Smooth muscle cell (in vitro differentiated cells): ENCODE data around the gene UBXN10. TPM values are rescaled to one million over a fixed set of nuclear protein-coding genes. Genes with fewer than 3 reads are reported as not detected.

Source experiments
- DNase-seq: peaks from one replicate; lab custom pipeline; 2025; ENCODE audit not compliant: unreplicated experiment; lab: John Stamatoyannopoulos, UW
- H2AFZ ChIP-seq: fragments of 200-600 bp; sonication (generic); 2 replicates; pipeline ENCODE4 v1.6.0; 2016; ENCODE audit warnings: antibody characterized with exemption, low read depth, mild to moderate bottlenecking
- H3F3A ChIP-seq: fragments of 200-600 bp; sonication (generic); 2 replicates; pipeline ENCODE4 v1.6.0; 2017; ENCODE audit warnings: antibody characterized with exemption, low read depth
- H3K27ac ChIP-seq: fragments of 200-600 bp; sonication (generic); 2 replicates; pipeline ENCODE4 v1.5.1; 2016; ENCODE audit warnings: low read depth, mild to moderate bottlenecking
- H3K27me3 ChIP-seq: fragments of 200-600 bp; sonication (generic); 2 replicates; pipeline ENCODE4 v1.6.1; 2016; ENCODE audit warnings: low read depth, mild to moderate bottlenecking
- H3K36me3 ChIP-seq: fragments of 200-600 bp; sonication (generic); 2 replicates; pipeline ENCODE4 v1.5.1; 2016; ENCODE audit warnings: low read depth
- H3K4me1 ChIP-seq: fragments of 200-600 bp; sonication (generic); 2 replicates; pipeline ENCODE4 v1.5.1; 2016; ENCODE audit warnings: low read depth
- H3K4me2 ChIP-seq: fragments of 200-600 bp; sonication (generic); 2 replicates; pipeline ENCODE4 v1.6.0; 2016; ENCODE audit warnings: mild to moderate bottlenecking
- H3K4me3 ChIP-seq: fragments of 200-600 bp; sonication (generic); 2 replicates; pipeline ENCODE4 v1.5.1; 2016; ENCODE audit warnings: mild to moderate bottlenecking
- H3K79me2 ChIP-seq: fragments of 200-600 bp; sonication (generic); 2 replicates; pipeline ENCODE4 v1.6.0; 2016; ENCODE audit warnings: low read depth, mild to moderate bottlenecking
- H3K9ac ChIP-seq: fragments of 200-600 bp; sonication (generic); 2 replicates; pipeline ENCODE4 v1.6.0; 2016; ENCODE audit warnings: low read depth
- H3K9me3 ChIP-seq: fragments of 200-600 bp; sonication (generic); replicated peaks from 2 replicates; pipeline ENCODE4 v1.5.1; 2016; ENCODE audit warnings: low read depth
- H4K20me1 ChIP-seq: fragments of 200-600 bp; sonication (generic); 2 replicates; pipeline ENCODE4 v1.6.0; 2016; ENCODE audit warnings: low read depth
- CTCF ChIP-seq: fragments of 200-600 bp; sonication (generic); IDR thresholded peaks from 2 replicates; pipeline ENCODE4 v1.5.1; 2017; ENCODE audit warnings: borderline replicate concordance, mild to moderate bottlenecking, antibody characterized with exemption; ENCODE audit not compliant: insufficient read depth, poor library complexity, severe bottlenecking
- WGBS: methylation state at CpG from one replicate; pipeline ENCODE4 v1.1.7; 2016; ENCODE audit warnings: low lambda C conversion rate; 5-methylcytosine and 5-hydroxymethylcytosine counted together
- polyA plus RNA-seq: library from polyadenylated mRNA; unstranded; fragments of >200 nt; fragmentation: Nextera tagmentation; extraction: Ambion mirVana; gene quantifications from 2 replicates; pipeline ENCODE4 v1.2.1, GENCODE V29; 2016
- total RNA-seq: library from RNA; depleted of rRNA; stranded (reverse); fragments of >200 nt; gene quantifications from 2 replicates; pipeline ENCODE4 v1.2.3, GENCODE V29; 2014

Gene UBXN10
- total and polyA plus RNA-seq, 2 experiments from 2014 or later, result 0.36 to 0.49 TPM

DNA sequence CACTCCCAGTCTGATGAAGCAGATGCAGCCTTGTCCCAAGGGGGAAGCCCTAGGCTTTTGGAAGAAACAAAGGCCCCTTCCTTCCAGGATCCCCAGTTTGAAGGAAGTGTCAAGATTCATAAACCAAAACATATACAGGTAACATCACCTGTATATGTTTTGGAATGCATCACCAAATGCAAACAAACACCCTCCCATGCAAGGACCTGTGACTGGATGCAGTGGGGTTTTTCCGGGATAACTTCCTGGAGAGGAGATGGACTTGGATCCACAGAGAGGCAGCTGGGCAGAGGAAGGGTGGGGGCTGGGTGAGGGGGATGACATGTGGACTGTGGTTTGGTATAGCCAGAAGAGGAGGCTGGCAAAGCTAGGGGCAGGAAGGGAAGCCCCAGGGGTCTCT lies 48.3 kb upstream of the UBXN10 start:
- 95% methylated on average over 1 of the region's 1 CpG for WGBS
- Histone ChIP-seq H3K27ac (no peak overlapping the region), H3K27me3 (no peaks in the 10 kb centered on the region), H3F3A (no peaks in the 10 kb centered on the region), H3K4me2 (no peak overlapping the region), H4K20me1 (no peaks in the 10 kb centered on the region), H3K79me2 (no peaks in the 10 kb centered on the region), H3K9me3 (no peaks in the 10 kb centered on the region), H3K36me3 (no peaks in the 10 kb centered on the region), H3K9ac (no peak overlapping the region), H3K4me1 (no peaks in the 10 kb centered on the region), H3K4me3 (no peak overlapping the region), H2AFZ (no peak overlapping the region)
- no peak for TF ChIP-seq CTCF
- no peak for DNase-seq

- Histone ChIP-seq H3K27ac (no peak overlapping the region), H3K79me2 (no peaks in the 10 kb centered on the region), H4K20me1 (no peaks in the 10 kb centered on the region), H3K27me3 (no peaks in the 10 kb centered on the region), H3K4me1 (no peaks in the 10 kb centered on the region), H3K4me2 (no peak overlapping the region), H3K36me3 (no peaks in the 10 kb centered on the region), H3K4me3 (no peak overlapping the region), H3F3A (no peaks in the 10 kb centered on the region), H3K9me3 (no peaks in the 10 kb centered on the region), H3K9ac (no peak overlapping the region), H2AFZ (no peak overlapping the region)
- no peak for DNase-seq
- 97% methylated on average over 6 of the region's 6 CpGs for WGBS
- TF ChIP-seq CTCF, result no peak
Observed at GRCh38 chr1:20138346-20138745, 47.5 kb upstream of the UBXN10 start.

- Histone ChIP-seq H3K27me3 (no peaks in the 10 kb centered on the region), H3K9ac (no peak within 1 kb of the TSS), H3F3A (no peaks in the 10 kb centered on the region), H3K4me2 (no peak within 1 kb of the TSS), H3K36me3 (no peaks in the 10 kb centered on the region), H3K9me3 (no peaks in the 10 kb centered on the region), H3K27ac (no peak within 1 kb of the TSS), H3K4me1 (no peaks in the 10 kb centered on the region), H2AFZ (no peak within 1 kb of the TSS), H3K79me2 (no peaks in the 10 kb centered on the region), H4K20me1 (no peaks in the 10 kb centered on the region), H3K4me3 (no peak within 1 kb of the TSS)
- 96% methylated on average over 9 of the region's 9 CpGs for WGBS
- TF ChIP-seq CTCF, result no peak
- DNase-seq, result no peak
Observed at GRCh38 chr1:20138961-20139550, 46.8 kb upstream of the UBXN10 start, which contains the start of gene PLA2G2F. Gene PLA2G2F (plus strand): TSS chr1:20139323. CDS start chr1:20139428, 105 bp downstream.
